Fibroblast of lung (primary cell): ENCODE measurements around the gene RNASEH2C.

Experiments used
- CTCF ChIP-seq, 2 donors: IDR thresholded peaks in 1 of 2; conservative IDR thresholded peaks in 1 of 2; 1 replicate in 1 of 2; 2 replicates in 1 of 2; pipeline ENCODE4 v1.5.1; 2011 to 2012; ENCODE audit warnings: low read length in 2 of 2, control low read depth in 1 of 2, inconsistent platforms in 1 of 2, low read depth in 1 of 2, mild to moderate bottlenecking in 1 of 2
- EZH2 ChIP-seq: IDR thresholded peaks from 2 replicates; pipeline ENCODE4 v1.5.1; 2012; ENCODE audit warnings: low read length, control low read depth, mild to moderate bottlenecking; ENCODE audit errors: missing control alignments

DNA sequence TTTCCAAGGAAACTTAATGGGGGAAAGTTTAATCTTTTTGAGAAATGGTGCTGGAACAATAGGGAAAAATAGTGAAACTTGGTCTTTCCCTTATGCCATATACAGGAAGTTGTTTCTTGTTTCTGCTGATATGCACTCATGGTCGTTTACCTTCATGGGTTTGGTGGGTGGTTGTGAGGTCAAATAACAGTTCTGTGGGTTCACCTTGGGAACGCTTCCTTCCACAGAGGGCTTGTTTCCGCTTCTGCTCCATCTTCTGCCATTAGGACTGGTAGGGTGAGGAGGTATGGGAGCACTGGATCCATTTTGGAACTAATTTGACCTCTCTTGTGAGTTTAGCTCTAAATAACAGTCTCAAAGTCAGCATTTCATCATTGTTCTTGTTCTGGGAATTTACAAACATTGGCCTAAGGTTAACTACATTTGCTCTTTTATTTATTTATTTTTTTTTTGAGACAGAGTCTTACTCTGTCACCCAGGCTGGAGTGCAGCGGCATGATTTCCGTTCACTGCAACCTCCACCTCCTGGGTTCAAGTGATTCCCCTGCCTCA, 40.3 kb downstream of the RNASEH2C start:
- TF ChIP-seq CTCF (conservative IDR thresholded peaks at IDR 0.05 in 1 of 2, IDR thresholded peaks at IDR 0.05 in 1 of 2; ENCODE audit: low read depth in 1 of 2, low read length in 2 of 2) (no peak), EZH2 (no peak)
